Measurements from ENCODE around the gene NOC3L.
A peak's percentile ranks its signal among the peaks of the same experiment; 100 is the strongest.

NOC3L gene

DNA sequence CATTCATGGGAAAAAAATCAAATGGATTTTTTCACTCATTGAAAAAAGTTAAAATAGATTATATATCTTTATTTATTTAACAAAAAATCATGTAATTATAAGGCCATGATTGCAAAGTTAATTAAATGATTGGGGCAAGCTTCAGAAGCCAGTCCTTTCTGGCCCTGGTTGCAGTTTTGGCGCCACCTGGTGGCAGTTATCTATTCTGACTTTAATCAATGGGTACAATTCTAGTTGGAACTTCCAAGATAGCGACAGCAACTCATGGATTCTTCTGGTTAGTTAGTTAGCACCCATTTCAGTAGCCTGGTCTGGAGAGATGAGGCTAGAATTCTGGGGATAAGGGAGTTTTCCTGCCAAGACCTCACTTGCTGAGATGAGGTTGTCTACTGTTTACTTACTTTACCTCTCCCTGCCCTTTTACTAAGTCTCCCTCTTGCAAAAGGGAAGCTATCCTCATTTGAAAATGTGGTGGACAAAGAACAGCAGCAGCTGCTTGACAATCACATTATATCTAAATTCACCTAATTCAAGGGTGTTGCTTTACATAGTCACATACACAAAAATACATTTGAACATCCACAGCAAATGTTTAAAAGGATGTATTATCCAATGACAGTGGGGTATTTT is 42.3 kb downstream of the NOC3L start:
- FAIRE-seq, result no peak

GRCh38 chr10:94316560-94316959 is 46.2 kb downstream of the NOC3L start:
- no peak for FAIRE-seq
- no peak for TF ChIP-seq CTCF (IDR thresholded peaks at IDR 0.05; ENCODE audit: insufficient read depth, missing control alignments)
- DNase-seq (ENCODE audit: insufficient read length, low spot score), result no peak

More for the DNA sequence above, 42.3 kb downstream of the NOC3L start:
- peak; percentile 83 for TF ChIP-seq CTCF (IDR thresholded peaks at IDR 0.05; ENCODE audit: insufficient read depth, missing control alignments)
- DNase-seq (ENCODE audit: insufficient read length, low spot score), result no peak

DNA sequence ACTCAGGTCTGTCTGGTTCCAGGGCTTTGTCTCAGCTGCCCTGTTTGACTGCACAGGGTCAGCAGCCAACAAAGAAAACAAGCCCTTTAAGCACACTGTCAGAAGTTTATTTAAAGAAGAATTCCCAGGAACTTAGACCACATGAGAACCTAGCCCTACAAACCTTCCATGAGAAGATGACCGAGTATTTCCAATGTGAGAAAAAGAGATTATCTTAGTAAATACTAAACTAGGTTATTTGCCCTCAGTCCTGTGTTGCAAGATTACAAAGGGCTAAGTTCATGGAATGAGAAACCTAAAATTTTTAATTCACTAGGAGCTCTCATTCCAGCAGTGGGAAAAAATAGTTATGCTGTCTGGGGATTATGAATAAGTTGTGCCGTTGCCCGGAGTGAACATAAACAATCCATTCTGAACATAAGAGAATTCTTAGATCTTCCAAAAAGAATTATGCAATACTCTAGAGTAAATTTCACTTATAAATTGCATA is 46.7 kb downstream of the NOC3L start:
- DNase-seq (ENCODE audit: insufficient read length, low spot score), result no peak
- no peak for TF ChIP-seq CTCF (IDR thresholded peaks at IDR 0.05; ENCODE audit: insufficient read depth, missing control alignments)
- FAIRE-seq, result no peak

GRCh38 chr10:94315024-94315451 is 47.7 kb downstream of the NOC3L start:
- TF ChIP-seq CTCF (IDR thresholded peaks at IDR 0.05; ENCODE audit: insufficient read depth, missing control alignments), result no peak
- DNase-seq (ENCODE audit: insufficient read length, low spot score) (no peak), FAIRE-seq (no peak)

GRCh38 chr10:94310369-94310768 is 52.4 kb downstream of the NOC3L start:
- no peak for TF ChIP-seq CTCF (IDR thresholded peaks at IDR 0.05; ENCODE audit: insufficient read depth, missing control alignments)
- DNase-seq (ENCODE audit: insufficient read length, low spot score) (no peak), FAIRE-seq (no peak)

GRCh38 chr10:94308866-94309265 is 53.9 kb downstream of the NOC3L start:
- no peak for FAIRE-seq
- TF ChIP-seq CTCF (IDR thresholded peaks at IDR 0.05; ENCODE audit: insufficient read depth, missing control alignments), result no peak
- DNase-seq (ENCODE audit: insufficient read length, low spot score), result no peak

DNA sequence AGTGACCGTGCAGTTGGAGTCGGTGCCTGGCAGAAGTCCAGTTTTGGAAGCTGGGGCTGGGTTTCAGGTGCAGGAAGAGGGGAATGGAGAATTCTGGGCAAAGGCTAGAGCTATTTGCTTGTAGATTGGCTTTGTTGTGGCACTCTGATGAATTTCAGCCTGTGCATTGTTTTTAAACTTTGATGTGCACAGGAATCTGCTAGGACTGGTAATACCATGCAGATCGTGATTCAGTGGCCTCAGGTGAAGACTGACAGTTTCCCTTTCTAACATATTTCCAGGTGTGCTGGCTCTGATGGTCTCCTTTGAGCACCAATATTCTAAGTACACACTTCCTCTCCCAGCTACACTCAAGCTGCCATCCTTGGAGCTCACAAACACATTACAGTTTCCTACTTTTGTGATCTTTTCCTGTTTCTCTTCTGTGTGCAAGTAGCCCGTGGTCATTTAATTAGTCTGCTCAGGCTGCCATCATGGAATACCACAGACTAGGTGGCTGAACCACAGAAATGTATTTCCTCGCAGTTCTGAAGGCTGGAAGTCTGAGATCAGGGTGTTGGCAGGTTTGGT is 55.6 kb downstream of the NOC3L start:
- no peak for DNase-seq (ENCODE audit: insufficient read length, low spot score)
- no peak for FAIRE-seq

More for the DNA sequence above, 55.6 kb downstream of the NOC3L start:
- no peak for TF ChIP-seq CTCF (IDR thresholded peaks at IDR 0.05; ENCODE audit: insufficient read depth, missing control alignments)
